Neural cell (in vitro differentiated cells): ENCODE data around the gene PIEZO1.

Experiments used
- EZH2 ChIP-seq: fragments of 200-600, 300-800 bp; shearing (Covaris generic), sonication (generic); IDR thresholded peaks from 2 replicates; pipeline ENCODE4 v1.6.1; 2014; ENCODE audit warnings: antibody characterized with exemption, low read length, borderline replicate concordance, mild to moderate bottlenecking; ENCODE audit not compliant: insufficient read depth, poor library complexity, severe bottlenecking
- TF ChIP-seq, protein P1 (sequence below): fragments of 450-650 bp; IDR thresholded peaks from 2 replicates; pipeline ENCODE4 v1.5.1; 2014; ENCODE audit warnings: antibody characterized with exemption, mild to moderate bottlenecking, moderate library complexity; ENCODE audit not compliant: poor library complexity, severe bottlenecking

DNA sequence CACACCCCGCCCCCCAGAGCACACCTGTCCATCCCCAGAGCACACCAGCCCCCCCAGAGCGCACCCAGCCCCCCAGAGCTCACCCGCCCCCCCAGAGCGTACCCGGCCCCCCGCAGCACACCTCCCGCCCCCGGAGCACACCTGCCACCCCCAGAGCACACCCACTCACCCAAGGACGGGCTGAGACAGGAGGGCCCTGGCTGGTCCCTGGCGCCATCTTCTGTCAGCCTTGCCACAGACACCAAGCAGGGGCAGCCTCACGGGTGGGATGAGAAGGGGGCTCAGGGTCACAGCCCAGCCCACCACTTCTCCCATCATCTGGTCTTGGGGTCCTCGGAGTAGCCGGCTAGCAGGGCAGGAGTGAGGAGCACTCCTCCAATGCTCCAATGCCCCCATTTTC is 31.8 kb downstream of the PIEZO1 start:
- TF ChIP-seq EZH2: no peak
- TF ChIP-seq, protein P1, sequence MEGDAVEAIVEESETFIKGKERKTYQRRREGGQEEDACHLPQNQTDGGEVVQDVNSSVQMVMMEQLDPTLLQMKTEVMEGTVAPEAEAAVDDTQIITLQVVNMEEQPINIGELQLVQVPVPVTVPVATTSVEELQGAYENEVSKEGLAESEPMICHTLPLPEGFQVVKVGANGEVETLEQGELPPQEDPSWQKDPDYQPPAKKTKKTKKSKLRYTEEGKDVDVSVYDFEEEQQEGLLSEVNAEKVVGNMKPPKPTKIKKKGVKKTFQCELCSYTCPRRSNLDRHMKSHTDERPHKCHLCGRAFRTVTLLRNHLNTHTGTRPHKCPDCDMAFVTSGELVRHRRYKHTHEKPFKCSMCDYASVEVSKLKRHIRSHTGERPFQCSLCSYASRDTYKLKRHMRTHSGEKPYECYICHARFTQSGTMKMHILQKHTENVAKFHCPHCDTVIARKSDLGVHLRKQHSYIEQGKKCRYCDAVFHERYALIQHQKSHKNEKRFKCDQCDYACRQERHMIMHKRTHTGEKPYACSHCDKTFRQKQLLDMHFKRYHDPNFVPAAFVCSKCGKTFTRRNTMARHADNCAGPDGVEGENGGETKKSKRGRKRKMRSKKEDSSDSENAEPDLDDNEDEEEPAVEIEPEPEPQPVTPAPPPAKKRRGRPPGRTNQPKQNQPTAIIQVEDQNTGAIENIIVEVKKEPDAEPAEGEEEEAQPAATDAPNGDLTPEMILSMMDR: no peak
